ENCODE data around the gene FAAH2.
A peak's percentile ranks its signal among the peaks of the same experiment; 100 is the strongest.
"Not testable (repeated sequence)": the region's sequence is repeated elsewhere in the genome, so short reads cannot be mapped to it uniquely, and the experiment has no call there.

Gene FAAH2

GRCh38 chrX:57286507-57287251 lies at the start of gene FAAH2:
Gene FAAH2 (plus strand): TSS chrX:57286706. CDS start chrX:57286826, 120 bp downstream.
- peak; percentile 89 for DNase-seq

GRCh38 chrX:57241967-57242366 lies 44.5 kb upstream of the FAAH2 start:
- DNase-seq = no peak

- DNase-seq = no peak
Observed at GRCh38 chrX:57251965-57252364, 34.5 kb upstream of the FAAH2 start.

- no peak for DNase-seq
Observed at GRCh38 chrX:57265126-57265525, 21.4 kb upstream of the FAAH2 start.

GRCh38 chrX:57266275-57266674 lies 20.2 kb upstream of the FAAH2 start:
- no peak for DNase-seq

- DNase-seq = no peak
Observed at GRCh38 chrX:57266871-57267270, 19.6 kb upstream of the FAAH2 start.

GRCh38 chrX:57267308-57267707 lies 19.2 kb upstream of the FAAH2 start:
- DNase-seq = no peak

GRCh38 chrX:57270980-57271379 lies 15.5 kb upstream of the FAAH2 start:
- DNase-seq = no peak

GRCh38 chrX:57282568-57282967 lies 3.9 kb upstream of the FAAH2 start:
- DNase-seq = no peak

- DNase-seq = no peak
Observed at GRCh38 chrX:57285001-57285400, 1.5 kb upstream of the FAAH2 start.

GRCh38 chrX:57289089-57289488 lies 2.6 kb downstream of the FAAH2 start:
- DNase-seq = no peak

GRCh38 chrX:57294961-57295360 lies 8.5 kb downstream of the FAAH2 start:
- DNase-seq = no peak

- DNase-seq = not testable (repeated sequence)
Observed at GRCh38 chrX:57295679-57296078, 9.2 kb downstream of the FAAH2 start.

- no peak for DNase-seq
Observed at GRCh38 chrX:57313583-57314215, 27.2 kb downstream of the FAAH2 start.

- no peak for DNase-seq
Observed at GRCh38 chrX:57329008-57329407, 42.5 kb downstream of the FAAH2 start.

GRCh38 chrX:57335790-57336189 lies 49.3 kb downstream of the FAAH2 start:
- not testable (repeated sequence) for DNase-seq

- no peak for DNase-seq
Observed at GRCh38 chrX:57353472-57354132, 67.1 kb downstream of the FAAH2 start.

GRCh38 chrX:57364145-57364544 lies 77.6 kb downstream of the FAAH2 start:
- DNase-seq = no peak

- DNase-seq = no peak
Observed at GRCh38 chrX:57366430-57366829, 79.9 kb downstream of the FAAH2 start.

GRCh38 chrX:57367649-57368048 lies 81.1 kb downstream of the FAAH2 start:
- DNase-seq = peak; percentile 4

GRCh38 chrX:57368158-57368557 lies 81.7 kb downstream of the FAAH2 start:
- no peak for DNase-seq

- no peak for DNase-seq
Observed at GRCh38 chrX:57379296-57379695, 92.8 kb downstream of the FAAH2 start.

GRCh38 chrX:57380026-57380796 lies 93.7 kb downstream of the FAAH2 start:
- DNase-seq = no peak
